ENCODE results near the gene NGEF.

DNA sequence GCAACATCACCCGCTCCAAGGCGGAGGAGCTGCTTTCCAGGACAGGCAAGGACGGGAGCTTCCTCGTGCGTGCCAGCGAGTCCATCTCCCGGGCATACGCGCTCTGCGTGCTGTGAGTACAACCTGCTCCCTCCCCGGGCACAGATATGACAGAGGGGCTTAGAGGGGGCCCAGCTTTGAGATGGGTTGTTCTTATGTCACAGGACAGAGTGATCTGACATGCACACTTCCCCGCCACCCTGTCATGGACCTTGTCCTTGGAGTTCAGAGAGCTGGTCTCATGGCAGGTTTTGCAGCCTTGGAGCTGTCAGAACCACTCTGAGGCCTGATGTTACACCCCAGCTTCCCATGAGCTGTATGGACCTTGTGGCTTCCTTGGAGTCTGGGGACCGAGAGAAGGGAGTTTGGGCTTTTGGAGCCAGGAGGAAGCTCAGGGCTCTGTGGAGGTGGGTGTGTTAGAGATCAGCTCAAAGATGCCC is 47.5 kb upstream of the NGEF start:
- no peak for TF ChIP-seq CTCF (IDR thresholded peaks at IDR 0.05)
- TF ChIP-seq POLR2A (IDR thresholded peaks at IDR 0.05) = no peak
